Fibroblast of lung (primary cell): ENCODE results near the gene MYRIP.

ENCODE experiments used
- CTCF ChIP-seq, 2 donors: IDR thresholded peaks in 1 of 2; conservative IDR thresholded peaks in 1 of 2; 1 replicate in 1 of 2; 2 replicates in 1 of 2; pipeline ENCODE4 v1.5.1; 2011 to 2012; ENCODE audit warnings: low read length in 2 of 2, control low read depth in 1 of 2, inconsistent platforms in 1 of 2, low read depth in 1 of 2, mild to moderate bottlenecking in 1 of 2
- EZH2 ChIP-seq: IDR thresholded peaks from 2 replicates; pipeline ENCODE4 v1.5.1; 2012; ENCODE audit warnings: low read length, control low read depth, mild to moderate bottlenecking; ENCODE audit errors: missing control alignments

GRCh38 chr3:40254491-40254890, 445.1 kb downstream of the MYRIP start:
- TF ChIP-seq EZH2 (no peak), CTCF (conservative IDR thresholded peaks at IDR 0.05 in 1 of 2, IDR thresholded peaks at IDR 0.05 in 1 of 2; ENCODE audit: low read depth in 1 of 2, low read length in 2 of 2) (no peak)
